Vagina (tissue), 2 donors: Measurements from ENCODE around the gene FIS1.

Experiments used
- CTCF ChIP-seq, 3 experiments: fragments of 450-650 bp in 2 of 3; fragments of 200-600 bp in 1 of 3; sonication (generic) in 1 of 3; IDR thresholded peaks; one replicate each; pipeline ENCODE4 v1.5.1; 2017 to 2019; ENCODE audit warnings: antibody characterized with exemption in 3 of 3, mild to moderate bottlenecking in 2 of 3, moderate library complexity in 2 of 3
- POLR2A ChIP-seq, 2 donors: fragments of 450-650 bp; IDR thresholded peaks; one replicate each; pipeline ENCODE4 v1.6.1; 2017; ENCODE audit warnings: antibody characterized with exemption in 2 of 2, mild to moderate bottlenecking in 2 of 2, moderate library complexity in 2 of 2

- TF ChIP-seq CTCF (IDR thresholded peaks at IDR 0.05) (no peak), POLR2A (IDR thresholded peaks at IDR 0.05) (no peak)
Measured at GRCh38 chr7:101240226-101241014, 4.5 kb downstream of the FIS1 start.
